GM23338 (cell line): ENCODE results near the gene RBM42.
A peak's percentile ranks its signal among the peaks of the same experiment; 100 is the strongest.

Experiments
- CTCF ChIP-seq, 2 experiments: fragments of 200-600 bp in 1 of 2; sonication (generic) in 1 of 2; conservative IDR thresholded peaks; 2 replicates each; pipeline versions ENCODE4 v1.5.1 to v1.6.1; 2016 to 2017; ENCODE audit warnings: antibody characterized with exemption in 2 of 2, low read depth in 2 of 2, mild to moderate bottlenecking in 2 of 2, moderate library complexity in 1 of 2
- EZH2 ChIP-seq: fragments of 200-600 bp; sonication (generic); IDR thresholded peaks from one replicate; pipeline ENCODE4 v1.8.0; 2017; ENCODE audit warnings: antibody characterized with exemption, mild to moderate bottlenecking, low read depth; ENCODE audit not compliant: unreplicated experiment
- POLR2AphosphoS5 ChIP-seq: IDR thresholded peaks from 2 replicates; pipeline ENCODE4 v1.6.1; 2016; ENCODE audit warnings: antibody characterized with exemption, low read depth

- TF ChIP-seq EZH2 (no peak), POLR2AphosphoS5 (peak; percentile 26; the same call in 1 of the 2 replicates), CTCF (conservative IDR thresholded peaks at IDR 0.05; ENCODE audit: low read depth in 2 of 2) (no peak)
Measured at GRCh38 chr19:35641515-35642151, 12.8 kb downstream of the RBM42 start, which contains the start of gene ETV2.
